HG02938 (cell line): ENCODE data around the gene PISD.

Experiments
- ATAC-seq: cut with Tn5 transposase; IDR thresholded peaks from one replicate; pipeline ENCODE4 v1.9.1; 2021; ENCODE audit warnings: mild to moderate bottlenecking, moderate library complexity; ENCODE audit not compliant: unreplicated experiment

The PISD gene

GRCh38 chr22:31652911-31653684 is 8.9 kb downstream of the PISD start:
- no peak for ATAC-seq

- ATAC-seq: no peak
Observed at GRCh38 chr22:31652088-31652487, 9.9 kb downstream of the PISD start.

GRCh38 chr22:31651664-31652063 is 10.4 kb downstream of the PISD start:
- no peak for ATAC-seq

- ATAC-seq: no peak
Observed at GRCh38 chr22:31650391-31650790, 11.6 kb downstream of the PISD start.

GRCh38 chr22:31647523-31648320 is 14.3 kb downstream of the PISD start:
- no peak for ATAC-seq

GRCh38 chr22:31647066-31647465 is 14.9 kb downstream of the PISD start:
- no peak for ATAC-seq

- ATAC-seq: peak; percentile 51
Observed at GRCh38 chr22:31646186-31647019, 15.6 kb downstream of the PISD start.

GRCh38 chr22:31639436-31640039 is 22.5 kb downstream of the PISD start:
- no peak for ATAC-seq

- no peak for ATAC-seq
Observed at GRCh38 chr22:31637891-31638618, 24.0 kb downstream of the PISD start.

- ATAC-seq: peak; percentile 67
Observed at GRCh38 chr22:31637447-31637890, 24.5 kb downstream of the PISD start.

GRCh38 chr22:31635638-31636306 is 26.2 kb downstream of the PISD start:
- no peak for ATAC-seq

- no peak for ATAC-seq
Observed at GRCh38 chr22:31631436-31631835, 30.6 kb downstream of the PISD start.

- ATAC-seq: peak; percentile 43
Observed at GRCh38 chr22:31630331-31631329, 31.4 kb downstream of the PISD start.

- ATAC-seq: no peak
Observed at GRCh38 chr22:31629741-31630184, 32.3 kb downstream of the PISD start.

- no peak for ATAC-seq
Observed at GRCh38 chr22:31628969-31629708, 32.9 kb downstream of the PISD start.

- no peak for ATAC-seq
Observed at GRCh38 chr22:31628362-31628761, 33.7 kb downstream of the PISD start.

- no peak for ATAC-seq
Observed at GRCh38 chr22:31627223-31627731, 34.7 kb downstream of the PISD start.
